Subcutaneous abdominal adipose tissue (tissue), 5 donors: ENCODE measurements around the gene NUP188.
A peak's percentile ranks its signal among the peaks of the same experiment; 100 is the strongest.

Experiments used
- H3K27ac ChIP-seq: one replicate; pipeline ENCODE4 v1.7.0; 2013; ENCODE audit warnings: low read depth, mild to moderate bottlenecking, inconsistent platforms, low read length, moderate library complexity
- H3K27me3 ChIP-seq, 5 donors: one replicate each; pipeline ENCODE4 v1.7.0; 2013; ENCODE audit warnings: low read length in 5 of 5, inconsistent platforms in 1 of 5; ENCODE audit not compliant: control insufficient read depth in 5 of 5, insufficient read depth in 4 of 5
- H3K36me3 ChIP-seq, 5 donors: one replicate each; pipeline ENCODE4 v1.7.0; 2013; ENCODE audit warnings: low read length in 5 of 5; ENCODE audit not compliant: control insufficient read depth in 5 of 5, insufficient read depth in 5 of 5
- H3K4me1 ChIP-seq, 5 donors: one replicate each; pipeline ENCODE4 v1.7.0; 2013; ENCODE audit warnings: low read length in 5 of 5, mild to moderate bottlenecking in 3 of 5, moderate library complexity in 1 of 5; ENCODE audit not compliant: control insufficient read depth in 5 of 5, insufficient read depth in 5 of 5
- H3K4me3 ChIP-seq, 5 donors: one replicate each; pipeline ENCODE4 v1.7.0; 2013; ENCODE audit warnings: low read length in 5 of 5, low read depth in 1 of 5
- H3K9ac ChIP-seq, 5 donors: one replicate each; pipeline ENCODE4 v1.7.0; 2013; ENCODE audit warnings: low read length in 5 of 5, mild to moderate bottlenecking in 4 of 5, moderate library complexity in 3 of 5
- H3K9me3 ChIP-seq, 5 donors: one replicate each; pipeline ENCODE4 v1.7.0; 2013; ENCODE audit warnings: low read length in 5 of 5; ENCODE audit not compliant: control insufficient read depth in 5 of 5
- donor health status: healthy.
- donor health status: healthy.
- donor health status: healthy.
- donor health status: healthy.
- donor health status: healthy.

NUP188 gene

GRCh38 chr9:128947527-128948301, at the start of gene NUP188, which contains the start of gene DOLK:
NUP188 (plus strand) TSS chr9:128947699; CDS start chr9:128947720, 21 bp downstream.
DOLK (minus strand) TSS chr9:128947603; CDS start chr9:128947303, 300 bp downstream.
- Histone ChIP-seq H3K9ac (peak within 1 kb of the TSS; percentile 84 to 99 (median 91)), H3K27ac (peak within 1 kb of the TSS; percentile 99), H3K4me3 (peak within 1 kb of the TSS; percentile 75 to 94 (median 92)), H3K27me3 (no peaks in the 10 kb centered on the region), H3K4me1 (peaks cover 12 to 41% (median 36%) of the 10 kb centered on the region in 5 donors), H3K9me3 (no peaks in the 10 kb centered on the region), H3K36me3 (peaks cover 2 to 20% (median 6%) of the 10 kb centered on the region in 5 donors)

- Histone ChIP-seq H3K27me3 (no peaks in the 10 kb centered on the region), H3K9me3 (no peaks in the 10 kb centered on the region), H3K9ac (no peak overlapping the region), H3K36me3 (peaks cover 0 to 49% (median 20%) of the 10 kb centered on the region in 5 donors), H3K4me1 (peaks cover 0 to 44% (median 11%) of the 10 kb centered on the region in 5 donors), H3K4me3 (no peak overlapping the region), H3K27ac (no peak overlapping the region)
Observed at GRCh38 chr9:128898382-128898781, 49.1 kb upstream of the NUP188 start.

- Histone ChIP-seq H3K27me3 (no peaks in the 10 kb centered on the region), H3K9me3 (no peaks in the 10 kb centered on the region), H3K9ac (no peak overlapping the region), H3K4me3 (no peak overlapping the region), H3K27ac (no peak overlapping the region), H3K4me1 (peaks cover 0 to 42% (median 10%) of the 10 kb centered on the region in 5 donors), H3K36me3 (peaks cover 0 to 44% (median 19%) of the 10 kb centered on the region in 5 donors)
Observed at GRCh38 chr9:128898845-128899565, 48.5 kb upstream of the NUP188 start.

- Histone ChIP-seq H3K4me1 (peaks cover 0 to 42% (median 10%) of the 10 kb centered on the region in 5 donors), H3K27ac (no peak overlapping the region), H3K9me3 (no peaks in the 10 kb centered on the region), H3K9ac (no peak overlapping the region), H3K36me3 (peaks cover 0 to 44% (median 19%) of the 10 kb centered on the region in 5 donors), H3K4me3 (no peak overlapping the region), H3K27me3 (no peaks in the 10 kb centered on the region)
Observed at GRCh38 chr9:128899566-128900322, 47.8 kb upstream of the NUP188 start.

GRCh38 chr9:128901379-128901778, 46.1 kb upstream of the NUP188 start:
- no peaks in the 10 kb centered on the region for H3K9me3 ChIP-seq
- H3K27me3 ChIP-seq: no peaks in the 10 kb centered on the region
- no peak overlapping the region for H3K4me3 ChIP-seq
- H3K36me3 ChIP-seq: peaks cover 0 to 31% (median 14%) of the 10 kb centered on the region in 5 donors
- peaks cover 0 to 42% (median 14%) of the 10 kb centered on the region in 5 donors for H3K4me1 ChIP-seq
- H3K27ac ChIP-seq: no peak overlapping the region
- H3K9ac ChIP-seq: peak overlapping the region in 2 of 5 donors; percentile 28 to 40

GRCh38 chr9:128901822-128902221, 45.7 kb upstream of the NUP188 start:
- Histone ChIP-seq H3K4me1 (peaks cover 0 to 46% (median 14%) of the 10 kb centered on the region in 5 donors), H3K36me3 (peaks cover 0 to 33% (median 14%) of the 10 kb centered on the region in 5 donors), H3K4me3 (no peak overlapping the region), H3K27ac (peak overlapping the region; percentile 23), H3K9ac (peak overlapping the region in 2 of 5 donors; percentile 28 to 40), H3K27me3 (no peaks in the 10 kb centered on the region), H3K9me3 (no peaks in the 10 kb centered on the region)

GRCh38 chr9:128902351-128903078, 45.0 kb upstream of the NUP188 start:
- H3K27me3 ChIP-seq: no peaks in the 10 kb centered on the region
- peak overlapping the region in 1 of 5 donors; percentile 11 for H3K9ac ChIP-seq

GRCh38 chr9:128903079-128903461, 44.4 kb upstream of the NUP188 start:
- H3K9ac ChIP-seq: peak overlapping the region in 1 of 5 donors; percentile 11
- H3K36me3 ChIP-seq: peaks cover 0 to 36% (median 22%) of the 10 kb centered on the region in 5 donors
- no peaks in the 10 kb centered on the region for H3K9me3 ChIP-seq
- H3K4me3 ChIP-seq: no peak overlapping the region
- H3K4me1 ChIP-seq: peaks cover 0 to 44% (median 14%) of the 10 kb centered on the region in 5 donors
- no peaks in the 10 kb centered on the region for H3K27me3 ChIP-seq
- no peak overlapping the region for H3K27ac ChIP-seq

More at GRCh38 chr9:128902351-128903078, 45.0 kb upstream of the NUP188 start:
- H3K4me3 ChIP-seq: no peak overlapping the region
- H3K9me3 ChIP-seq: no peaks in the 10 kb centered on the region
- H3K36me3 ChIP-seq: peaks cover 0 to 33% (median 16%) of the 10 kb centered on the region in 5 donors
- peaks cover 0 to 46% (median 14%) of the 10 kb centered on the region in 5 donors for H3K4me1 ChIP-seq
- H3K27ac ChIP-seq: peak overlapping the region; percentile 23
